Renal cortical epithelial cell (primary cell): ENCODE data around the gene PLEKHG3. TPM values are rescaled to one million over a fixed set of nuclear protein-coding genes. Genes with fewer than 3 reads are reported as not detected.

Source experiments
- DNase-seq: peaks from one replicate; pipeline ENCODE4 v3.0.0-alpha.2; 2011; ENCODE audit warnings: low read depth
- total RNA-seq: library from RNA; depleted of rRNA; stranded (reverse); fragments of >200 nt; gene quantifications from 2 replicates; pipeline ENCODE4 v1.2.3, GENCODE V29; 2014

PLEKHG3 gene
- total RNA-seq, 1 donor from 2014 or later: 119 TPM

- no peak for DNase-seq
Measured at GRCh38 chr14:64784006-64784405, 79.8 kb downstream of the PLEKHG3 start.

DNA sequence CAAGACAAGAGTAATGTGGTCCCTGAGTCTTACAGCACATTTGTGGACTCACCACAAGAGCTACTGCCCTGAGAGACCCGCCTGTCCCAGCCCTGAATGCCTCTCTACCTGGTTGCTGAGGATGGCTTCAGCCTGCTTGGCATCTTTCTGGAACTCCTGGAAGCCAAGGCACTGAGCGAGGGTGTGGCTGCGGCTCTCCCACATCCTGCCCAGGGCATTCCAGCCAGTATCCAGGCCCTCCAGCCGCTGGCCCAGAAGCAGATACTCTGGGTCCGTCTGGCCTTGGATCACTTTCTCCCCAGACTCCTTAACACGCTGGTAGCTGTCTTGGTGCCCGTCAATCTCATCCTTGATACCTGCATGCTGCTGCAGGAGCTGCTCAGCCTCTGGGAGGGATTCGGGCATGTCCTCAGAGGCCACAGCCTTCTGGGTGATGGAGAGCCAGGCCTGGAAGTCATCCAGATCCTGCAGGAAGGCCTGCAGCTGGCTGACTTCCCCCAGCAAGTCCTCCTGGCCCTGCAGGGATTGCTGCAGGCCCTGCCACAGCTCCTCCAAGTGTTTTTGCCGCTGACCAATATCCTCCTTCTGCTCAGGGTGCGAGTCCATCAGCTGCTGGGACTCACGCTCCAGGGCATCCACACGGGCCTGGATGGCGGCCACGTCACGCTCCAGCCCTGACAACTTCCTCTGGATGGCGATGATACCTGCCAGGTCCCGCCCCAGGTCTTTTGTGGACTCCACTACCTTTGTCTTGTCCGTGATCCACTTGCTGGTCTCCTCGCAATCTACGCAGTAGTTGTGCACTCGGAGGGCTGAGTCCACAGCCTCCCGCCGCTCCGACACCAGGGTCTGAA, 82.3 kb downstream of the PLEKHG3 start:
- no peak for DNase-seq

GRCh38 chr14:64787619-64788018, 83.4 kb downstream of the PLEKHG3 start:
- DNase-seq: no peak

DNA sequence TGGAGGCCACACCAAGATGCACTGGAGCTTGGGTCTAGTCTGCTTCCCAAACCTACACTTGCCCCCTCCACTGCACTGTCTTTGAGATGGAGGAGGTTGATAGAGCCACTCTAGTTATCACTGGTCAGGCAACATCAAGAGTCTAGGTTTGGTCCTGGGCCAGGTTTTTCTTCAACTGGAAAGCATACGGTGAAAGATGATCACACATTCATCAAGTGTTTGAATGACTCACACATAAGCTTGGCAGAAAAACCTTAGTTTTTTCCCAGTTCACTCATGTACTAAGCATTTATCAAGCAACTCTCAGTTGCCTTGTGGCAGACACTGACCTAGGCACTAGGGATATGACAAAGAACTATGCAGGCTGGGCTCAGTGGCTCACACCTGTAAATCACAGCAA, 84.5 kb downstream of the PLEKHG3 start:
- peak; percentile 91 for DNase-seq

- no peak for DNase-seq
Measured at GRCh38 chr14:64789696-64790095, 85.5 kb downstream of the PLEKHG3 start.

GRCh38 chr14:64790478-64790877, 86.3 kb downstream of the PLEKHG3 start:
- DNase-seq: no peak

GRCh38 chr14:64792231-64792630, 88.0 kb downstream of the PLEKHG3 start:
- DNase-seq: no peak

DNA sequence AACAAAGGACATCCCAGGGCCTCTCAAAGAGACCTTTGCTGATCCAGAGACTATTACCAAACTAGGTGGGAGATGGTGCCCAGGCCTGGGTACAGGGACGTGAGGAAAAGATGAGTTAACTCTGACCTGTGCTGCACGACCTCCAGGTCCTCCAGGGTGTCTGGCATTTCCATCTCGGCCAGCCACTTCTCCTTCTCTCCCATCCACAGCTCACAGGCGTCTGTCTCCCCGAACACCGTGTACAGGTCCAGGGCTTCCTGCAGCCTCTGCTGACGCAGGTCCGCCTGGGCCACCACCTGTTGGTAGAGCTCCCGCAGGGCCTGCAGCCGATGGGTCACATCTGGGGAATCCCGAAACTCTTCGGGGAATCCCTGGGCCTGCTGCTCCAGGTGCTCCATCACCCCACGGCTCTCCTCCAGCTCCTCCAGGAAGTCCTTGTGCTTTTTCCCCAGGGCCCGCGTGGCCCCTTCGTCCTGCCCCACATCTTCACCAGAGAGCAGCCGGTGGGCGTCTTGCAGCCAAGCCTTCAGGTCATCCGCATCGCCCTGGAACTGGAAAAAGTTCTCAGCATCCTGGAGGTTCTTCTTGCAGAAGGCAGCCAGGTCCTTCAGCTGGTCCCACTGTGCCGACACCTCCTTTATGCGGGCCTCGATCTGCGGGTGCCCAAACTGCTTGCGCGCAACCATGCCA, 88.8 kb downstream of the PLEKHG3 start:
- no peak for DNase-seq

DNA sequence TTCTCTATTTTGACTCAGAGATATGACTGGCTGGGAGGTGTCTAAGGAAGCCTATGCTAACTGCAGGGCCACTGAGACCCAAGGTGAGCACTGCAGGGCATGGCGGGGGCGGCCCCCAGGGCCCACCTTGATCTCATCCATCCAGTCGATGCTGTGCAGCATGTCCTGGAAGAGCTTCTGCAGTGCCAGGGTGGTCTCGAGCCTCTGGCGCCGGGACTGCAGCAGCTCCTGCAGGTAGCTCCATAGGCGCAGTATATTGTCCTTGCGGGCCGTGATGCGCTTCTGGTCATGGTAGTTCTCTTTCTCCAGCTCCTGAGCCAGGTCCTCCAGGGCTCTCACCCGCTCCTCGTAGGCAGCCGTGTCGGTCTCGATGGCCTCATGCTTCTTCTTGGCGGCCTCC, 91.0 kb downstream of the PLEKHG3 start:
- DNase-seq: no peak

DNA sequence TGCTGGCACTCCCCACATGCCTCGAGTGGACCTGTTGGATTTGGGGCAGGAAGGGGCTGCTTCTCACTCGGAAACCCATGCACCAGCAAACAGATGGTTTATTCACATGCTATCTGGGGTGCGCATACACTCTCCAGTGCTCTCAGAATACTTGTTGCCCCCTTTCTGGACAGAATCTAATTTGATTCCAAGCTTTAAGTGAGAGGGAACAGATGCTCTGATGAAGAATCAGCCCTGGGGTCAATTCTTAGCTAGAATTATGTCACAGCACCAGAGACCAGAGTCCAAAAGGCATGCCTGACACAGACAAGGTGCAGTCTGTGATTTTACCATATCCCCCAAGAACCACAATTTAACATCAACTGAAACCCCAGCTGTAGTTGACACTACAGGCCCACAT, 91.7 kb downstream of the PLEKHG3 start:
- no peak for DNase-seq

DNA sequence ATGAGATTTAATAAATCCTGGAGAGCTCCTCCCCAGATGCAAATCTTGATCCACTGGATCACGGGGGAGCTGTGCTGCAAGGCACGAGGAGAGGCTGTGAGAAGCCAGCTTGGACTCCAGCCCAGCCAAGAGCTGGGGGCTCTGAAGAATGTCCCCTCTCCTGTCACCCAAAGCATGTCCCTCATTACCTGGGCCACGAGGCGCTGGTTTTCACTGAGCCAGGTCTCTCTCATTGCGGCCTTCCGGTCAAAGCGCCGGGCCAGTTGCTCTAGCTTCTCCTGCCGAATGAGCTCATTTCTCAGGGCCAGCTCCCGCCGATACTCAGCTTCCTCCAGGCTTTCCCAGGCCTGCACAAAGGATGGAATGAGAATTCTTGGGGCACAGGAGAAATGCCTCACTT, 92.1 kb downstream of the PLEKHG3 start:
- DNase-seq: no peak

DNA sequence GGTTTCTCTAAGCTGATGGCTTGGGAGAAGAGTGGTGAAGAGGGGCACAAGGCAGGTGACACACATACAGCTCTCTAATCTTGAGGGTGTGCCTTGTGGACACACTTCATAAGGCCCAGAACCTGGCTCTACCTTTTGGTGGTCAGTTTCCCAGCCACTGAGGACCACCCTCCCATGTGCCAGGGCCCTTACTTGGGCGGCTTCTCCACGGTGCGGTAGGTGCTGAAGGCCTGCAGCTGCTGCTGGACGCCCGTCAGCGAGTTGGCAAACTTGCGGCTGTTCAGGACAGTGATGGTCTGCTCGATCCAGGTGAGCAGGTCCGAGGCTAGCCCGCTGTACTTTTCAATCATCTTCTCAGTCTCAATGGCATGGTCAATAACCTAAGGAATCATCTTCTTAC, 95.3 kb downstream of the PLEKHG3 start:
- no peak for DNase-seq

Other genes starting within 250 kb of the PLEKHG3 start
- gene AKAP5, start 238.9 kb upstream of the PLEKHG3 start, total RNA-seq: 4.7 and 16.3 TPM in 2 replicates
- 4.7 and 12.9 TPM in 2 replicates for gene ZBTB25, start 200.6 kb upstream of the PLEKHG3 start, total RNA-seq
- 57.5 and 101 TPM in 2 replicates for gene ZBTB1, start 199.7 kb upstream of the PLEKHG3 start, total RNA-seq
- gene HSPA2, start 163.7 kb upstream of the PLEKHG3 start, total RNA-seq: 25.0 and 44.2 TPM in 2 replicates
- gene PPP1R36, start 154.5 kb upstream of the PLEKHG3 start, total RNA-seq: 1.7 and 2.6 TPM in 2 replicates
- gene SPTB, start 175.5 kb downstream of the PLEKHG3 start, total RNA-seq: 0.10 TPM in 1 of 2 replicates, not detected in the other
- gene CHURC1, start 210.0 kb downstream of the PLEKHG3 start, total RNA-seq: 61.6 and 72.8 TPM in 2 replicates
- not detected in 2 replicates for gene GPX2, start 238.3 kb downstream of the PLEKHG3 start, total RNA-seq